Activated gamma-delta T cell treated with Interleukin-2 at 50 U/mL for 16 hours (primary cell): ENCODE results near the gene KCNIP2.
A peak's percentile ranks its signal among the peaks of the same experiment; 100 is the strongest.

Experiments
- DNase-seq: peaks from one replicate; pipeline ENCODE4 v3.0.0-alpha.2; 2020

KCNIP2 gene

GRCh38 chr10:101851411-101852116 is 8.0 kb upstream of the KCNIP2 start:
- no peak for DNase-seq

DNA sequence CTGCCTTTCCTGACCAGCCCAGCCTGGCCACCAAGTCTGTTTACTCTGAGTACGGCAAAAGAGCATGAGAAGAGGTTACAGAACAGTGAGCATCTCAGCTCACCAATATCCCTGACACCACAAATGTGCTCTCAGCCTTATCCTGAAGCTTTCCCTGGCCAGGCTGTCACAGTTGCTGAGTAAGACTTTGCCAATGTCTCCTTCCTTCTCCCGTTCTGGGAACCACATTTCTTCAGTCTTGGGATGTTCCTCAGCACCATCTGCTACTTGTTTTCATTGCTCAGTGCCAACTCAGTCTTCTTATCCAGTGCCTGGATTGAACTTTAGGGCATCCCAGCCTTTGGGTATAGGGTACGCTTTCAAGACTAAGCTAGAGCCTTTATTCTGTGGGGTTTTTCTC is 7.1 kb upstream of the KCNIP2 start:
- no peak for DNase-seq

GRCh38 chr10:101848894-101849351 is 5.3 kb upstream of the KCNIP2 start:
- DNase-seq = no peak

- DNase-seq = no peak
Observed at GRCh38 chr10:101848408-101848807, 4.8 kb upstream of the KCNIP2 start.

- no peak for DNase-seq
Observed at GRCh38 chr10:101845893-101846292, 2.3 kb upstream of the KCNIP2 start.

GRCh38 chr10:101841826-101842225 is 1.8 kb downstream of the KCNIP2 start:
- no peak for DNase-seq

DNA sequence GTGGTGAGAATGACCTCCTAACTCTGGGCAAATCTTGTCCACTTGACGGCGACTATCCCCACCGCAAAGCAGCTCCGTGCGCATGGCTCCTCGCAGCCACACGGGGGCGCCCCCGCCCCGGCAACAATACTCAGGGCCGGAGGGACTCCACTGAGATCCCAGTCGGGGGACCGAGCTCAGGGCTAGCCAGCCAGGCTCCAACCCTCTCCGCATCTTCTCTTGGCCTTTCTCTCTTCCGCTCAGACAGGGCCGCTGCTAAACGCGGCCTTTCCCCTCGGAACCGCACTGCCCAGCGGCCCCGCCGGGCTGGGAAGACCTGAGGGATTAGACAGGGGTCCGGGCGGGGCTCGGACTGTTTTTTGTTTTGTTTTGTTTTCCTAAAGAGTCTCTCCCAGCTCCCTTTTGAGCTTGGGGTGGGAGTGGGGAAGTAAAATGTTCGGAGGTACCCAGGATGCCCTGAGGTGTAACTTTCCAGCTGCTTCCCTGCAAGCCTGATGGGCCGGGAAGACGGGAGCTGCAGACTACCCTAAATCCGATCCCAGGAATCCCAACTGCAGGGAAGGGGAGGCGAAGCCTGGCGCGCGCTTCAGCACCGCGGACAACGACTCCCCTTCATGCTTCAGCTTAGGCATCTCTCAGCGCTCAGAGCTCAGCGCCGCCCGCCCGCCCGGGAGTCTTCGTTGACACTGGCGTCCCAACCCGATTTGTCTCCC is 2.7 kb downstream of the KCNIP2 start:
- peak; percentile 69 for DNase-seq

DNA sequence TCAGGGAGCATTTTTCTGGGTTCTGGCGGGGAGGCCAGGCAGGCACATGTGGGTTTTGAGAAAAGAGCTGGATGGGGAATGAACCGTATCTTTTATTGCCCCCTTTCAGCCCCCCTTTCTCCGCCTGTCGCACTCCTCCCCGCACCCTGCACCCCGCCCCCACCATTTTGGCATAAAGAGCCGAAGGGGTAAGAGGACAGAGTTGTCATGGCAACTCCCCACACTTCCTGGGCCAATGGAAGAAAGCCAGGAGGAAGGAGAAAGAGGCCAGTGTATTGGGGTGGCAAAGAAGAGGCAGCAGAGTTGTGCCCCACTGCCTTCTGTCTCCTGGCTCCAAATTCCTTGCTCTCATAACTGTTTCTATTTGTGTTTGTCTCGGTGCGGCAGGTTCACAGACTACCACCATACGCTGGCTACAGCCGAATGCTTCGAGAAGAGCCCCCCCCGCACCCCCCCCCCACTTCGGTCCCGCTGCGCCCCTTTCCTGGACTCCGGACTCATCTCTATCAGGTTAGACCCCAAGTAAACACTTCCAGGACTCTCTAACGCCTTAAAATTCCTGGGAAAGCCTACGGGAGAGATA is 3.4 kb downstream of the KCNIP2 start:
- no peak for DNase-seq

- DNase-seq = peak; percentile 57
Observed at GRCh38 chr10:101839416-101840063, 4.1 kb downstream of the KCNIP2 start.

GRCh38 chr10:101839002-101839401 is 4.6 kb downstream of the KCNIP2 start:
- DNase-seq = no peak

- DNase-seq = no peak
Observed at GRCh38 chr10:101838416-101838970, 5.1 kb downstream of the KCNIP2 start.

DNA sequence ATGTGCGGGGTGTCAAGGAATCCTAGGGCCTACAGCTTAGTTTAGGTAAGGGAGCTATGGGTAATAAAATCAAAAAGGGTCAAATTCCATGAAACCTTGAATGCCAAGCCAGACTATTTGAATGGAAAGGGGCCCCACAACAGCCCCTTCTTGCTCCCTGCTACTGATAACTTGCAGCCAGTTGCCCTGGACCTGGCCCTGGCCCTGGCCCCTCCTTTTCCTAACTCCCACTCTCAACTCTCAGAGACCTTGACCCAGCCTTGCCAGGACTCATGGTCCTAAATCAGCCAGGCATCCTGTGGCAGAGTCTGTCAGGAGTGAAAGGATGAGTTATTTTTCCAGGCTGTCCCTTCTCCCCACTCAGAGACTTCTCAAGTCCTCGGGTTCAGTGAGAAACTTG is 5.9 kb downstream of the KCNIP2 start:
- no peak for DNase-seq

GRCh38 chr10:101835362-101835761 is 8.2 kb downstream of the KCNIP2 start:
- no peak for DNase-seq

- DNase-seq = no peak
Observed at GRCh38 chr10:101834341-101834740, 9.3 kb downstream of the KCNIP2 start.

GRCh38 chr10:101833466-101833865 is 10.1 kb downstream of the KCNIP2 start:
- no peak for DNase-seq

DNA sequence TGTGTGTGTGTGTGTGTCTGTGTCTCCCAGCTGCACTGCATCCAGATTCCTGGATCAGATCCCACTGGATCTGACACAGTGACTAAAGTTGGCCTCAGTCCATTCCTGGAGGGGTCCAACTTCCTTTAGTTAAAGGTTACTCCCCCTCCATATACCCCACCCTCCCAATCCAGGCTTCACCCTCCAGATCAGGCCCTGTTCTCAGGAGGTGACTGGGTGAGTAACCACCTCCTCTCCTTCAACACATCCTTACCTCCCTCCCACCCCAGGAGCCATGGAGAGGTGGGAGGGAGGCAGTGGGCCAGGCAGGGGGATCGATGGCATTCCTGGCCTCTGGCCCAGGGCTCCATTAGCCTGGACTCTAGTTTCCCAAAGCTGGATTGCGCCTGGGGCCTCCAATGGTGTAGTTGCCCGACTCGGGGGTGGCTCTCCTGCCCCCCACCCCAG is 11.3 kb downstream of the KCNIP2 start:
- DNase-seq = no peak

GRCh38 chr10:101831169-101831811 is 12.3 kb downstream of the KCNIP2 start:
- DNase-seq = no peak

DNA sequence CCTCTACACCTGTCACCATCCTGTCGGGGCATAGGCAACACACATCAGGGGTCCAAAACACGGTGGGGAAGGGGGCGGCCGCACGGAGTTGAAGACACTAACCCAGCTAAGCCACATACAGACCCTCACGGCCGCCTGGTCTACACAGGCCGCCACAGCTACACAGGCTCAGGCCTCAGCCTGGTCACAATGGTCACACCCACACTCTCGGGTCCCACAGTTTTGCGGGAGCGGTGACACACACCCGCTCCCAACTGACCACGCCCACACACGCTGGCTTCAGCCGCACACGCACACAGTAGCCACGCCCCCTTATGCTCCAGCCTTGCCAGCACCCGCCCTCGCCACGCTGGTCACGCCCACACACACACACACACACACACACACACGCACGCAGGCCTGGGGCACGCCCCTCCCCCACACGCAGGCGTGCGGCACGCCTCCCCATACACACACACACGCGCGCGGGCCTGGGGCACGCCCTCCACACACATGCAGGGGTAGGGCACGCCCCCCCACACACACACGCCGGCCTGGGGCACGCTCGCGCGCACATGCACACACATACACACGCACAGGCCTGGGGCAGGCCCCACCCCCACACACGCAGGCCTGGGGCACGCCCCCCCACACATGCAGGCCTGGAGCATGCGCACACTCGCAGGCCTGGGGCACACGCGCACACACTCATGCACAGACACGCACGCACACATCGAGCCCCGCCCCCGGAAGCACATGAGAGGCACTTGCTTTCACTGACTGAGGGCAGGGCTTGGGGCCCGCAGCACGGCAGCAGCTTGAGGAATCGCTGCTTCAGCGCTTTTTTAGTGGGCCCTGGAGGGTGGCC is 13.1 kb downstream of the KCNIP2 start:
- peak; percentile 90 for DNase-seq

DNA sequence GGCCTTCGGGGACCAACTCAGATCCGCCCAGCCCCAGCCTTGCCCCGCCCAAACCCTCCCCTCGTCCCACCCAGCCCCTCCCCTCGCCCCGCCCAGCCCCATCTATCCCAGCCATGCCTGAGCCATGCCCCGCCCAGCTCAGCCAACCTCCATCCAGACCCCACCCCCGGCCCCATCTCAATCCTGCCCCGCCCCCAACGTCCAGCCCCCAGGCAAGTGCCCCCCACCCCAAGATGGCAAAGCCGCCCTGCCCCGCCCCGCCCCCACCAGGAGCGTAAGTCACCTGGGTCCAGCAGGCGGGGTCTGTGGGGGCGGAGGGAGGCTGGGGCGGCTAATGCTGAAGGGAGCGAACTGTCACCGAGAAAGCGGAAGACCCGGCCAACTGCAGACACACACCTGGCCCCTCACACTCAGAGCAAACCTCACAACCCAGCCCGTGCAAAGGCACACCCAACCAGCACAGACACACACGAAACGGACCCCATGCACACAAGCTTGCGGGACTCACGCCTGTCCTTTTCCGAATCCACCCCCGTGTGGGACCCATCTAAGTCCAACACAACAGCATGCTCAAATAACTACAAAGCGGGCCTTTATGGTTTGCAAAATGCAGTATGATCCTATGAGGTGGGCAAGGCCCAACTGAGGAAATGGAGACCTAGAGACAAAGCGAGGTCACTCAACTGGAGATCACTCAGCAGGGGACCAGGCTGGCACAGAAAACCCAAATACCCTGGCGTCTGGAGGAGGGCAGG is 13.9 kb downstream of the KCNIP2 start:
- peak; percentile 63 for DNase-seq

DNA sequence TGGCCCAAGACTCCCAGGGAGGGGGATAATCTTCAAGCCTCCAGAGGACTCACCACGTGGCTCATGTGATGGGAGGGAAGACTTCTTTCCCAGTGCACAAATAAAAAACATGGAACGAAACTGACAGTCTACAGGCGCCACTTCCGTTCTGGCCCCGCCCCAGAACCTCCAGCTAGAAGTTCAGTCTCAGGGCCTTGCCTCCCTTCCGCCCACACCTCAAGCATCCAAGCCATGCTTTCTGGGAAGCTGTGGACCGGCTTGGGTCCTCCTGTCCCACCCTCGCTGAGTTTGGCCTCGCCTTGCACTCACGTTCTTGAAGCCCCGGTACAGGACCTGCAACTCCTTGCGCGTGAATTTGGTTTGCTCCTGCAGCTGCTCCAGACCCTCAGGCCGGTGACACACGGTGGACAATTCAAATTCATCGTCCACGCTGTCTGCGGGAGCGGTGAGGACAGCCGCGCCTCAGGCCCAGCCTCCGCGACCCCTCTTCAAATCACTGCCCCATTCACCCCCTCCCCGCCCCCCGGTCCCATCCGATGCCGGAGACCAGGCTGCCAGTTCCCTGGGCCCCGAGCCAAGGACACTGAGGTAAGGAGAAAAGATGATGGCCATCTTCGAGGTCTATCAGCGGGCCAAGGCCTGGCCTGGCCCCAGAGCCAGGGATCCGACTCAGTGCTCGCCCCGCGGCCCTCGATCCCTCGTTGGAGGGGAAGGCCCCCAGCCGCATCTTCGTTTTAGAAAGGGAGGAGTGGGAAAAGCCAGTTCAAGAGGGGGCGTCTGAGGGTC is 14.6 kb downstream of the KCNIP2 start:
- no peak for DNase-seq
